Stimulated activated CD8-positive, alpha-beta memory T cell treated with anti-CD3 and anti-CD28 coated beads, Interleukin-4, amount 100 ng/mL, for 1 hour (primary cell): ENCODE results near the gene PTER.

ENCODE experiments used
- DNase-seq, 2 donors: peaks; one replicate each; pipeline ENCODE4 v3.0.0-alpha.2; 2020; ENCODE audit warnings: low read depth in 2 of 2, low spot score in 1 of 2

The PTER gene

DNA sequence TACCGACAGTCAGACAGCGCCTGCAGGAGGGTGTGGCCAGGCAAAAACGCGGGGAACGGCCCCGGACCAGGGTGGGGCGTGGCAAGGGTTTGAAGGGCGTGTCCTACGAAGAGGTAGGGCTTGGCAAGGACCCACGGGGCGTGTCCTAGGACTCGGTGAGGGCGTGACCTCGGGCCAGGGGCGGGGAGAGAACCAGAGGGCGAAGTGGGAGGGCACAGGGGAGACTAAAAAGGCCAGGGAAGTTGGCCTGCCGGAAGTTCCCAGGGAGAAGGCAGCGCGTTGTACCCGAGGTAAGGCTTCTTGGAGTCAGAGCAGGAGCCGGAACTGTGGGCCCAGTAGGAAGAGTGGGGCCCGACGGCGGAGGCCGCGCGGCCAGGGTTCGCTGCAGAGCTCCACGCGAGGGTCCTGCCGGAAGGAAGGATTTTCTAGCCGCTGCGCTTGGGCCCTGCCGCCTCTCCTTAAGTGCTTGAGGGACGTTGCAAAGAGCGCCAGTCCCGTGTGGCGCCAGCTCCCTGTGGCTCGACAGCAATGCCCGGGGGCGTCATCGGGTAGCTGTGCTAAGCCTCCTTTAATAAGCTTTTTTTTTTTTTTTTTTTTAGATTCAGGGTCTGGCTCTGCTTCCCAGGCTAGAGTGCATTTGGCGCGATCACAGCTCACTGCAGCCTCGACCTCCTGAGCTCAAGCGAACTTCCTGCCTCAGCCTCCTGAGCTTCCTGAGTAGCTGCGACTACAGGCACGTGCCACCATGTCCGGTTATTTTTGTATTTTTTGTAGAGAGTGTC is at the start of gene PTER:
Gene PTER, plus strand, starts transcription at position 253 of the 782 bp plus-strand sequence. CDS start 47,375 bp downstream, outside the sequence.
- DNase-seq, result peak; percentile 95 to 96

GRCh38 chr10:16392531-16393069 is 44.2 kb upstream of the PTER start:
- no peak for DNase-seq

DNA sequence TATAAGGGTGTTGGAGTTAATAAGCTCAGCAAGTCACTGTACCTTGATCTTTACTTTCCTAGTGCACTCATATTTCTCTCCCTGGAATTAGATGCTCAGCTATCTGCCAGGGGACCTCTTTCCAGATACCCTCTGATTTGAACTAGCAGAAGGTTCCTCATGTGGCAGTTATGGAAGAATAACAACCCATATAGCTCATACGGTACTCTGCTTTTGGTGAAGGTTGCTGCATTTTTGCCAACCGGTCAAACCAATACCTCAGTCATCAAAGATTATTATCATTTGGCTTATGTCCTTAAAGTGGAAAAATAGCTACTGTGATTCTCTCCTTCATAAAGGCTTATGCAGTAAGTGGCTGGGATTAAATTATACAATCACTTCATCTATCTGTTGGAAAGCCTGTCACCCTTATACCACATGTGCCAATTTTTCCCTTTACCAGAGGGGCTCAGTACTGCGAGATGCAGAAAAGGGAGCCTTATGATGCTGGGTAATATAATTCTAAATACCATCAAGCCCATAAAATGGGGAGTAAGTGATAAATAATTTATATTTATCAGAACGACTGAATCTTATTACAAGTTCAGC is 43.4 kb upstream of the PTER start:
- DNase-seq, result no peak

DNA sequence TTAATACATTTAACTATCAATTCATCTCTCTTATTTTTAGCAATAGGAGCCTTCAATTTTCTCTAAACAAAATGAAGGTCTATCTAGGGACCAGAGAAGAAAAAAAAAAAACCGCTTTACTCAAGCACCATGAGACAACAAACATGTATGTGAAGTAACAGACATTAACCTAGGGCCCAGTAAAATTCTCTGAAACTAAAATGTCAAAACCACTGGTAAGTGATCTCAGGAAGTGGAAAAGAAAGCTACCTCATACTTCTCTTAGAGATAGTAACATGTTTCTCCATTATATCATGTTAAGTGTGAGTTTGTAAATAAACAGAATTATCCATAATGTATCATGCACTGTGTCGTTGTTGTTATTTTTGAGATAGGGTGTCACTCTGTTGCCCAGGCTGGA is 35.4 kb upstream of the PTER start:
- DNase-seq, result no peak

GRCh38 chr10:16408379-16408778 is 28.4 kb upstream of the PTER start:
- DNase-seq, result no peak

DNA sequence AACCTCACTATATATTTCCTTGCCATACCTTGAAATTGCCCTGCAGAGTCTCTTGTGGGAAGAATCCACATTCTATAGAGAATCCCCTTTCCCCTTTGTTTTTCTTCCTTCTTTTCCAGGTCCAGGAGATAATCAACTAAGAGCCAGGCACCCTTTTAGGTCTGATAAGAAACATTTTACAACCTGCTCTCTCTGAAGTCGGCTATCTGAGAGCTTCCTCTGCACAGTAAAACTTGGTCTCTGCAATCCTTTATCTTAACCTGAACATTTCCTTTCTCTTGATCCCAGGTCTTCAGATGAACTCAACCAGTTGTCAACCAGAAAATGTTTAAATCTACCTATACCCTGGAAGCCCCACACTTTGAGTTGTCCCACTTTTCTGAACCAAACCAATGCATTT is 19.5 kb upstream of the PTER start:
- DNase-seq, result no peak

DNA sequence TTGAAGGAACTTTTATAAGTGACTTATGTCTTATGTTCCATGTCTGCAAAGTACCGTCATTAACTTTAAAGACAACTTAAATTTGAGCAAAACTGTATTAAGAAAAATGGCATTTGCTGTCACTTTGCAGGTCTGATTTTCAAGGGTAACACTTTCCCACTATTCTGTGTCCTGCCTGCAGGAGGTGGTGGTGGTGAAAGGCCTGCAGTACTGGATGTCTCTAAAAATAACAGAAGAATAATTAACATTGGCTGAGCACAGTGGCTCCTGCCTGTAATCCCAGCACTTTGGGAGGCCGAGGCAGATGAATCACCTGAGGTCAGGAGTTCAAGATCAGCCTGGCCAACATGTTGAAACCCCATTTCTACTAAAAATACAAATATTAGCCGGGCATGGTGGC is 13.2 kb upstream of the PTER start:
- no peak for DNase-seq

- no peak for DNase-seq
Measured at GRCh38 chr10:16425449-16425848, 11.4 kb upstream of the PTER start.

DNA sequence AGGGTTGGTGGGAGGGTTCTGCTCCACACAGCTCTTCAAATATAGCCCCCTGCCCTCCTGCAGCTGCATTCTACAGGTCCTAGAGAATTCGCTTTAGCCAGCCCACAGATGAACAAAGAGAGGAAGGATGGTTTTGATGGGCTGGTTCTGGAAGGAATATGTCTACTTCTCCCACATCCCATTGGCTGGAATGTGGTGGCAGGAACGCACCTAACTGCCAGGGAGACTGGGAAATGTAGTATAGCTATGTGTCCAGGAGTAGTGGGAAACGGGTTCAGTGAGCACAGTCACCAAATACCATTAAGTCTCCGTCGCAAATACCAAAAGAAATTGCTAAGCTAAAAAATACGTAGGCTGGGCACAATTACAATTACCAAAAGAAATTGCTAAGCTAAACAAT is 7.3 kb upstream of the PTER start:
- no peak for DNase-seq

DNA sequence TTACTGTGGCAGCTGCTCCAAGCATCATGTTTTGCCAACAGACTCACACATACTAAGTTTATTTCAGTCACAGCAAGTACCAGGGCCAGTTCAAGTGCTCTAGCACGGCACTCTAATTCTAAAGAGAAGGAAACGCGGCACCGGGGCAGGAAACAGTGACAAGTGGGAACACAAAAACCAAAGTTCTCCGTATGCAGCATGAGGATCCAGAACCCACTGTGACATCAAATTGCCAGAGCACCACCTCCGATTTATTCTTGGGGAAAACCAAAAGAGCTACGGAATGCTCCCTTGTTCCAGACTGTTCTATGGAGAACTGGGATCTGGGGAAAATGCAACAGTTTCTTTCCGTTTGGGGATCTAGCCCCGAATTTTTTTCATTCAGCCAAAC is 448 bp upstream of the PTER start:
- no peak for DNase-seq

- no peak for DNase-seq
Measured at GRCh38 chr10:16437540-16437894, 707 bp downstream of the PTER start.

- no peak for DNase-seq
Measured at GRCh38 chr10:16439295-16439694, 2.5 kb downstream of the PTER start.

- DNase-seq, result no peak
Measured at GRCh38 chr10:16440396-16441133, 3.8 kb downstream of the PTER start.

DNA sequence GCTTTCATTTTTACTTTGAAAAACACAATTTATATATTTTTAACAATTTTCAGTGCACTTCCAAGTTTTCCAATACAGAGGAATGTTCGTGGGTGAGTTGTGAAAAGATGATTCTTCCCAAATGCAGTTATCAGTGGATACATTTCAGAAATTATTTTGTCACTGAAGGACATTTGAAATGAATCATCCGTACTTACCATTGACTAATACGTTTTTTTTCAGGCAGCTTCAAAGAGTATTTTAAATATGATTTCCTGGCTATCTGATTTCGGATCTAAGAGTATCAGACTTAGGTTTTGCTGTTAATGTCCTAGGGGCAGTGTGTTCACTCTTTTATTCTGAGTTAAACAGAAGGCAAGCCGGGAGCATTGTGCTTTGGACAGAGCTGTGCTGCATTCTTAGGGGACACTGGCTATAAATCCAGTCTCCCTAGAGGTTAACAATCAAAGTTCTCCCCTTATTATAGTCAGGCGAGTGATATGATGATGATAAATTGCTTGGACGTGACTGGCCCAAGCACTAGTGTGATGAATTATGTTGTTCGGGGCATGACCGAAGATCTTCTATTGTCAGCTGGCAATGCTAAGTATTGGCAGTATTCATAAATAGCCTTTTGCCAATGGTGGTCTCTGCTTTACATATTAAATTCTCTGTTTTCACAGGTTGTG is 4.5 kb downstream of the PTER start:
- DNase-seq, result no peak

DNA sequence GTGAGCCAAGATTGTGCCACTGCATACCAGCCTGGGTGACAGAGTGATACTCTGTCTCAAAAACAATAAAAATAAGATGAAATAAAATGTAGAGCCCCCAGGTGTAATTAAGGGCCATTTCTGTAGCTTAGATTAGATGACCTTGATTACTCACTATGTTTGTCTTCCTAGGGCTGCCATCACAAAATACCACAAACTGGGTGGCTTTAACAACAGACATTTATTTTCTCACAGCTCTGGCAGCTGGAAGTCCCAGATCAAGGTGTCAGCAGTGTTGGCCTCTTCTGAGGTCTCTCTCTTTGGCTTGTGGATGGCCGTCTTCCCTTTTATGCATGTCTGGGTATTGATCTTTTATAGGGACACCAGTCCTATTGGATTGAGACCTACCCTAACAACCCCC is 6.1 kb downstream of the PTER start:
- DNase-seq, result no peak

GRCh38 chr10:16445770-16446469 is 9.1 kb downstream of the PTER start:
- DNase-seq, result no peak

GRCh38 chr10:16449454-16449853 is 12.6 kb downstream of the PTER start:
- no peak for DNase-seq

GRCh38 chr10:16458166-16458955 is 21.6 kb downstream of the PTER start:
- no peak for DNase-seq

GRCh38 chr10:16459423-16459939 is 22.7 kb downstream of the PTER start:
- no peak for DNase-seq

DNA sequence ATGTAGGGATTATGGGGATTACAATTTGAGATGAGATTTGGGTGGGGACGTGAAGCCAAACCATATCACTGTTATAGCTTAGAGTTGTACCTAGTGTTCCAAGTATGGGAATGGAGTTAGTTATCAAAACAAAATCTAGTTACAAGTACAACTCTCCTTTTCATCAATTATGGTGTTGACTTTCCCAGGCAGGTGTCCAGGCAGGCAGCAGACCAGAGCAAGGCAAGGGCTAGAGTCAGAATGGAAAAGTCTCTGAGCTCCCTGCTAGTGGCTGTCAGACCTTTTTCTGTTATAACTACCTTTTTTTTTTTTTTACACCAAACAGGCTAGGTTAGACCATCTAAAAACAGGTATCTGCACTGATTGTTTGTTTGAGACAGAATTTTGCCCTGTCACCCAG is 29.2 kb downstream of the PTER start:
- no peak for DNase-seq
